Renal cortical epithelial cell (primary cell): Measurements from ENCODE around the gene SLC2A2. TPM values are rescaled to one million over a fixed set of nuclear protein-coding genes. Genes with fewer than 3 reads are reported as not detected.

Experiments
- DNase-seq: peaks from one replicate; pipeline ENCODE4 v3.0.0-alpha.2; 2011; ENCODE audit warnings: low read depth
- total RNA-seq: library from RNA; depleted of rRNA; stranded (reverse); fragments of >200 nt; gene quantifications from 2 replicates; pipeline ENCODE4 v1.2.3, GENCODE V29; 2014

Gene SLC2A2
- total RNA-seq: 0.35 and 13.0 TPM in 2 replicates

- DNase-seq: peak; percentile 83
Observed at GRCh38 chr3:171026597-171027293, at the start of gene SLC2A2. SLC2A2 (minus strand) TSS chr3:171026720; CDS start chr3:171026670, 50 bp downstream.

- DNase-seq: no peak
Observed at GRCh38 chr3:171072432-171072831, 45.9 kb upstream of the SLC2A2 start.

- no peak for DNase-seq
Observed at GRCh38 chr3:171068658-171069057, 42.1 kb upstream of the SLC2A2 start.

- no peak for DNase-seq
Observed at GRCh38 chr3:171066206-171066605, 39.7 kb upstream of the SLC2A2 start.

- no peak for DNase-seq
Observed at GRCh38 chr3:171065732-171066131, 39.2 kb upstream of the SLC2A2 start.

- peak; percentile 87 for DNase-seq
Observed at GRCh38 chr3:171064461-171064860, 37.9 kb upstream of the SLC2A2 start.

GRCh38 chr3:171061749-171062148 is 35.2 kb upstream of the SLC2A2 start:
- DNase-seq: no peak

GRCh38 chr3:171059978-171060377 is 33.5 kb upstream of the SLC2A2 start:
- no peak for DNase-seq

GRCh38 chr3:171058873-171059603 is 32.5 kb upstream of the SLC2A2 start:
- DNase-seq: no peak

- peak; percentile 70 for DNase-seq
Observed at GRCh38 chr3:171058058-171058457, 31.5 kb upstream of the SLC2A2 start.

- peak; percentile 58 for DNase-seq
Observed at GRCh38 chr3:171057072-171057471, 30.6 kb upstream of the SLC2A2 start.

GRCh38 chr3:171056528-171056927 is 30.0 kb upstream of the SLC2A2 start:
- peak; percentile 64 for DNase-seq

GRCh38 chr3:171055336-171056178 is 29.0 kb upstream of the SLC2A2 start:
- DNase-seq: peak; percentile 93

GRCh38 chr3:171054921-171055320 is 28.4 kb upstream of the SLC2A2 start:
- DNase-seq: no peak

- no peak for DNase-seq
Observed at GRCh38 chr3:171054231-171054630, 27.7 kb upstream of the SLC2A2 start.

GRCh38 chr3:171049861-171050444 is 23.4 kb upstream of the SLC2A2 start:
- peak; percentile 51 for DNase-seq

- no peak for DNase-seq
Observed at GRCh38 chr3:171046760-171047159, 20.2 kb upstream of the SLC2A2 start.

GRCh38 chr3:171044835-171045793 is 18.6 kb upstream of the SLC2A2 start:
- DNase-seq: peak; percentile 99

GRCh38 chr3:171044384-171044783 is 17.9 kb upstream of the SLC2A2 start:
- no peak for DNase-seq

GRCh38 chr3:171039674-171040073 is 13.2 kb upstream of the SLC2A2 start:
- no peak for DNase-seq

- no peak for DNase-seq
Observed at GRCh38 chr3:171038342-171038741, 11.8 kb upstream of the SLC2A2 start.
